NCI-H128 (cell line): ENCODE measurements around the gene ARHGAP18.

Experiments used
- DNase-seq: peaks from one replicate; lab custom pipeline; 2025; ENCODE audit not compliant: unreplicated experiment; lab: John Stamatoyannopoulos, UW

Gene ARHGAP18, protein sequence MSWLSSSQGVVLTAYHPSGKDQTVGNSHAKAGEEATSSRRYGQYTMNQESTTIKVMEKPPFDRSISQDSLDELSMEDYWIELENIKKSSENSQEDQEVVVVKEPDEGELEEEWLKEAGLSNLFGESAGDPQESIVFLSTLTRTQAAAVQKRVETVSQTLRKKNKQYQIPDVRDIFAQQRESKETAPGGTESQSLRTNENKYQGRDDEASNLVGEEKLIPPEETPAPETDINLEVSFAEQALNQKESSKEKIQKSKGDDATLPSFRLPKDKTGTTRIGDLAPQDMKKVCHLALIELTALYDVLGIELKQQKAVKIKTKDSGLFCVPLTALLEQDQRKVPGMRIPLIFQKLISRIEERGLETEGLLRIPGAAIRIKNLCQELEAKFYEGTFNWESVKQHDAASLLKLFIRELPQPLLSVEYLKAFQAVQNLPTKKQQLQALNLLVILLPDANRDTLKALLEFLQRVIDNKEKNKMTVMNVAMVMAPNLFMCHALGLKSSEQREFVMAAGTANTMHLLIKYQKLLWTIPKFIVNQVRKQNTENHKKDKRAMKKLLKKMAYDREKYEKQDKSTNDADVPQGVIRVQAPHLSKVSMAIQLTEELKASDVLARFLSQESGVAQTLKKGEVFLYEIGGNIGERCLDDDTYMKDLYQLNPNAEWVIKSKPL

DNA sequence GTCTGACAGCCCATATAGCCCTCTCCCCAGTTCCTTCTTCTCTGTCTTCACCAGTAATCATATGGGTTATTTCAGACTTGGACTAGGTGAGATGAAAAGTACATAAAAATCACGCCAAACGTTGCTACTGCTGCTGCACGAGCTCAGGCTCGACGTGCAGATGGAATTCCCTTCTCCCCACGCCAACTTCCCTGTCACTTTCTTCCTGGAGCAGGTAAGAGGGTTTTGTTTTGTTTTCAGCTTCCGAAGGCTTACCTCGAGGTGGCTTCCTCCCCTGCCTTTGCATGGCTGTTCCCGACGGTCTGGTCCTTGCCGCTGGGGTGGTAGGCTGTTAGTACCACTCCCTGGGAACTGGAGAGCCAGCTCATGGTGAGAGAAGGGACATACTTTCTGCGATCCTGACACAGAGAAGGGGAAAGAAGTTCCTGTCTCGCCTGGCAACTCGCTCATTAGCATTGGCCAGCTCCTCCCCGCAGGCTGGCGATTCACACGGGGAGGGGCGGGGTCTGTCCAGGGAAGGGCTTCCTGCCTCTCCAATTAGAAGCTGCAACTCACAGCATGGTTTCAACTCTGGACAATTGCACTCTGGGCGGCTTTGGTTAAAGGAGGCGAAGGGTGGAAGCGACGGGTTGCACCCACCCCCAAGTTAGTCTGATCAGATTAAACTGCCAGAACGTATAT is at the start of gene ARHGAP18:
Gene ARHGAP18, minus strand, starts transcription at position 409 of the 681 bp plus-strand sequence. Its CDS starts 41 bp downstream, at position 368.
- no peak for DNase-seq

DNA sequence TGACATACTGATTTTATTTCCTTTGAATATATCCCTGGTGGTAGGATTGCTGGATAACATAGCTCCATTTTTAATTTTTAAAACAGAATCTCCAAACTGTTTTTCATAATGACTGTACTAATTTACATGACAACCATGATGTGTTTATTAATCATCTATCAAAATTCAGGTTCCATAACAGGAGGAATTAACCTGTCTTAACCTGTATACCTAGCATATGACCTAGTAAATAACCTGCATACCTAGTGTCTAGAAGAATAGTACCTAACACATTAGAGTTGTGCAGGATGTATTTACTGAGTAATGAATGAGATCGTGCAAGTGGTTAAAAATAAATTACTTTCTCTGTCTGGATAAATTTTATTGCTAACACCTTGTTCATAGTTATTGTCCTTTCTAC is 45.8 kb upstream of the ARHGAP18 start:
- no peak for DNase-seq

DNA sequence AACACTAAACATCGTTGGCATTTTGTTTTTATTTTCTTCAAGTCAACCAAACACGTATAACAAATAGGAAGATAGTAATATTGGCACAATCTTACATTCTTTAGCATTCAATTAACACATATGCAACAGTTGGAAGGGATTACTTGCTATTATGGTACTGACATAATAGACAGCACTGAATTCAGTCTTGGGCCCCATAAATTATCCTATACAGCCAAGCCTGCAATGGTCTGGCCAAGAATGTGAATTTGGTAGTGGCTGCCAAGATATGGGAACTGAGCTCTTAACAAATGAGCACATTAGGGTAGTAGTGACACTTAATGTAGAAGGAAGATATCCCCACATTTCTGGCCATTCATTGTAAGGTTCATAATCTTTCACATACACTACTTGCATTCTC is 44.8 kb upstream of the ARHGAP18 start:
- no peak for DNase-seq

DNA sequence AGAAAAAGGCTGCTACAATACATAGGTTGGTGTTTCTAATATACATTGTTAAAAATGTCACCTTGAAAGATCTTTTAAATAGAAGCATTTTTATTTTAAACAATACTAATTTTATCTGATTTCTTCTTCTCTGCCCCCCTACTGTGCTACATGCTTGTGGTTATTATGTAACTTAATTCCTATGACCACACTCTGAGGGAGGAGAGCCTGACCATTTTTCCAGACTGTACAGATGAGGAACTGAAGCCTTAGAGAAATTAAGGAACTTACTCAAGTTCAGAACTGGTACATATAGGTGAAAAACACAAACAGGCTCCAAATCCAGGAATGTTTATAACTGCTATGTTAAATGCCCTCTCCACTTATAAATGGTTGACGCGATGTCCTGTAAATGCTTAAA is 43.4 kb upstream of the ARHGAP18 start:
- DNase-seq, result no peak

DNA sequence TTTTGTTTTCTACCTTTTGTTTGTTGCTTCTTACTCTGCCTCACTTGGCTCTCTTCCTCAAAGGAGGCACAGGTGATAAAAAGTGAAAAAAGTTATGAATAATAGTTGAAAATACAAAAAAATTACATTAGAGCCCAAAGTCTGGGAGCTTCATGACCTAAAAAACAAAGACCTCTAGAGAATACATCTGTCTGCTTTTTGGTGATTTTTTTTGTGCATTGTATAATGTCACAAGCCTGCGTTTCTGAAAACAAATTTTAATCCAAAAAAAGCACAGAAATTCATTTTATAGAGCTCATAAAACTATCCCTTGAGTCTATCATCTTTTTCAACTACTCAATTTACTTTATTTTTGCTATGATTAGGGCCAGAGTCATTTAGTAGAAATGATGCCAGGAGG is 41.4 kb upstream of the ARHGAP18 start:
- DNase-seq, result no peak

DNA sequence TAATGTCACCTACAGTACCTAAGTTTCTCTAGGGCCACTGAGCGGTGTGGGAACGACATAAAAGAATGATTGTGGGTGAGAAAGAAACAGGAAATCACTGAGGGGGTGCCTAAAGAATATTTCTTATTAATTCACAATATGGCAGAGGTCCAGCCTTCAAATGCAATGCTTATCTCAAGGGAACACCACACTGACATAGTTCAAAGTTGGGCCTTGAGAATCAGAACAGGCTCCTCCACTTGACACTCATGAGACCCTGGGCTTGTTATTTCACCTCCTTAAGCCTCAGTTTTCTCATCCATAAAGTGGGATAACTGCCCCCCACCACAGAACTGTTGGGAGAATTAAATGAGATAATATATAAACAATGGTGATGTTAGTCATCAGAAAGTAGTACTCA is 40.4 kb upstream of the ARHGAP18 start:
- DNase-seq, result no peak

DNA sequence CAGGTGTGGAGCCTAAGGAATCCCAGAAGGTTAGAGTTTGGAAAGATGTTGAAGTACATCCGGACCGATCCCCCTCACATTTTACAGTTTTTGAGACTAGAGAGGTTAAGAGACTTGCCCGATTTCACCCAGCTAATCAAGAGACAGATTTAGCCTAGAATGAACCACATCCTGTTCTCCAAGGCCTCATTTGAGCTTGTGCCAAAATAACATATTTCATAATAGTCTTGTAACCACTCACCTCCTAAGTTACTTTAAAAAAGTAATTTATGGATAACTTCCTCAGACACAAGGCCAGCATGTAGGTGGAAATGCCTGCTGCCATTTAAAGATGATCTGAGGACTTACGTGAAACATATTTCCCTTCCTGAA is 39.8 kb upstream of the ARHGAP18 start:
- DNase-seq, result no peak

DNA sequence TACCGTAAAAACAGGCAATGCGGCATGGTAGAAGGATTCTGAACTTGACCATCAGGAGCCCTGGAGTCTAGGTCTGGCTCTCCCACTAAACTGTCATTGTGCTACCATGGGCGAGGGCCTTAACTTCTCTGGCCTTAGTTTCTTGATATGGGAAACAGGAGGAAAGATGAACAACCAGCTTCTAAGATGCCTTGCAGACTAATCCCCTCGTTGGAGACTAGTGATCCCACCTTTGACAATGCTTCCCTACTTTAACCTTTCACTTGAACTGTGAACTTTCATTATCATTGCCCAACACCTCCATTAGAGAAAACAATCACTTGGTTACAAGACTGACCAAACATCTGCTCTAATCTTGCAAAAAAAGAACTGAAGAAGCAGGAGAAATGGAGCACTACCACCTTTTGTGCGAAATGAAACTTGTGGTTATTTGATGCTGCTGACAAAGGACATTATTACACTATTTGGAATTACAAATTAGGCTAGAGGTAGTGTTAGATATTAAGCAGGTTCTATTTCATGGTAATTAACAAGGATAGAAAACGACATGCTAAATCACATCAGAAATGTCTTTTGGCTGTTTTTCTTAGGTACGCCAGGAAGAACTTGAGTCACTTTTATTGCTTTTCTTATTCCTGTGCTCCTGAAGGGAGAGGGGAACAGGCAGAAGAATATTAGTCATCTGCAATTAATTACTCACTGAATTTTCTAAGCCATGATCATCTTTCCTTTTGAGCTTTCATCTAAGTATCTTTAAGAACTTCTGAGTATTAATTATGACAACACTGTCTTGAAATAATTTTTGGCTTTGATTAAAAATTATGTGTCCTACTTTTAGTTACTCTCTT is 39.1 kb upstream of the ARHGAP18 start:
- DNase-seq, result no peak

DNA sequence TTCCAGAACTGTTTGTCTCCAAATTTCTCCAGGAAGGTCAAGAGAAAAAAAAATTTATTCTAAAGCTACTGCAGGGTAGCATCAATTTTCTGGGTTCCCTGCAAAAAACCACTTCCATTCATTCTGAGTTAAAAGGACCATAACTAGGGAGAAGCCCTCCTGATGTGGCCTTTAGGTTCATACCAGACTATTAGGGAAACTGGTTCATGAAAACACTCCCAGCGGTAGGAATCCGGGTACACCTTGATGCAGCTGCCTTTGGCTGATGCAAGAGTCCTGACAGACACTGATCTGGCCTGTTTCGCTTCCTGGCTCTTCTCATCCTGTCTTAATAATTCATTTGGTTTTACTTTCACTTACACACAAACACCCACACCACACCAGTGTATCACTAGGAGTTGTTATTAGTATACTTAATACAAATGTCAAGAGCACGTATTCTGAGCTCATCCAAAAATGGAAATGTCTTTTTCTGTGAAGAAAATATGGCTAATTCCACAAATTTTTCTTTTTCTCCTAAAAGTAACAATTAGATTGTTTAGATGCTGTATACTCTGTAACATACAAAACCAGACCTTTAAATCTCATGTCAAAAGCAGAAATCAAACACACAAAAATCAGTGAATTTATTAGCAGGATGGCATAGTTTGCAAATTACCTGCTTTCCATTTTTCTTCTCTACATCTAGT is 38.4 kb upstream of the ARHGAP18 start:
- no peak for DNase-seq

DNA sequence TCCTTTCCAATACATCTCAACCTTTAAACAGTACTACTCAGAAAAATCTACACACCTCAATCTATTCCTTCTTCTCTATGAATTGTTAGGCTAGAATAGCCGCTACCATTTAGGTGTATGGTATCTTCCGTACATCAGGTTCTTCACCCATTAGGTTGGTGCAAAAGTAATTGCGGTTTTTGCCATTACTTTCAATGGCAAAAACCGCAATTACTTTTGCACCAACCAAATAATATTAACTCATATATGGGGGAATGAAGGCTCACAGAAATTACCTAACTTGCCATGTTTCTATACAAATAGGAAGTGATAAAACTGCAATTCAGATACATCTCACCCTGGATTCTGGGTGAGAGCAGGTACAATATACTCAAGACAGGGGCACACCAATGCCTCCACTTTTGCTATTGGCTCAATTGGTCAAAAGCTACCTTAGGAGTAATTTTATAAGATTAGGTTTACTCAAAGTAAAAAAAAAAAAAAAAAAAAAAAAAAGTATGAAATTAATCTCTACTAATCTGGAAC is 37.7 kb upstream of the ARHGAP18 start:
- no peak for DNase-seq

DNA sequence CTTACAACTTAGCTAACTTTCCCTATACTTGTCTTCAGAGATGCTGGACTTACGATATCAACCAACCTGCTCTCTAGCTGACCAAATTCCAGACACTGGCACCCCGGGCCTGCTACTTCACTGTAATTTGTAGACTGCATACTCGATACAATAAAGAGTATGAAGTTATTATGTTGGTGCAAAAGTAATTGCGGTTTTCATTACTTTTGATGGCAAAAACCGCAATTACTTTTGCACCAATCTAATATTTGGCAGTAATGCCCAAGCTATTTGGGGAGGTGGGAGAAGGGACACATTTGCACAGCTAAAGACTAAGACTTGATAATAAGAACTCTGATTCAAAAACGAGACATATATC is 34.9 kb upstream of the ARHGAP18 start:
- DNase-seq, result no peak

DNA sequence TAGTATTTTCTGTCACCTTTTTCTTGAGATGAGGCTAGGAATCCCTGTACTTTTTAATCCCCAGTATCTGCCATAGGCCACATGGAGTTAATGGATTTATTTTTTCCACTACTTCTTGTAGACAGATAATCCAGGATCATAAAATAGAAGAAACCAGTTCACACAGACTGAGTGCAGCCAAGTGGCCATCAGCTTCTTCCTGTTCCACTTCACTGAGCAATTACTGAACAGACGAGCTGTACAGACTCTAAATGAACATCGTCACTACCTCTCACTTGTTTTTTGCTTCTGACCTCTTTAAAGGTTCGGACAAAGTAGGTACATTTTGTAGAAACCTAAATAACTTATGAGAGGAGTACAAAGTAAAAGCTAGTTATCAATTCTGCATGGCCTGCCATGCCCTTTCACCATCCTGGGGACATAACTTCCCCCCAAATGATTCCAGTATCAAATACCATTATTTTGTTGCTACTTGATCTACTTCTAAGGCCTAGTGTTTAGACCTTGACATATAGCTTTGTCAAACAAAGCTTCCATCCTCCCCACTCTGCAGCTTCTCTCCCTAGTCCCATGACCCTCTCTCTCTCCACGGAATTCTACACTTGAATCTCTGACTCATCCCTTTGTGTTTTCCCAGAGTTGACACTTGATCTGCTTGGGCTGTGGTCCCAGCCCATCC is 34.4 kb upstream of the ARHGAP18 start:
- DNase-seq, result no peak

DNA sequence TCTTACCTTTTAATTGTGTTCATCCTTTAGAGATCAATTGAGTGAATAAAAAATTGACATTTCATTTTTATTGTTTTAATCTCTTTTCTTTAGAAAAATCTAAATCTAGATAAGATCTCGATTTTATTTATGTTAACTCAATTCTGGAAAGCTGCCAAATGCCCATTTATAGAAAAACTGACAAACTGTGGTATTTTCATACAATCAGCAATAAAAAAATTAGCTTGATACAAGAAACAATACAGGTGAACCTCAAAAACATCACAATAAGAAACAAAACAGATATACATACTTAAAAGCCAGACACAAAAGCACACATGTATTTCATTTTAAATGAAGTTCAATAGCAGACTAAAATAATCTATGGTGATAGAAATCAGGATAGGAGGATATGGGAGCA is 30.0 kb upstream of the ARHGAP18 start:
- DNase-seq, result no peak

DNA sequence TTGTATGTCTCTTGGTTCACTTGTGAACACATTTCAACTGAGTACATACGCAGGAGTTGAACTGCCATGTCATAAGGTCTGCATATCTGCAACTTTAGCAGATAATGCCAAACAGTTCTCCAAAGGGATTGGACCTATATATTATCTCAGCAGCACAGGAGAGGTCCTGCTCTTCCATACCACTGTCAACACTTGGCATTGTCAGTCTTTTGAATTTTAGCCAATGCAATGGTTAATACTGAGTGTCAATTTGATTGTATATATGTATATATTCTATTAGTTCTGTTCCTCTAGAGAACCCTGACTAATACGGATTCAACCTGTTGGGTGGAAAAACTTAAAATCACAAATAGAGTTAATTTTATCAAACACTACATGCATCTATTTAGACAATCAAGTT is 26.1 kb upstream of the ARHGAP18 start:
- no peak for DNase-seq

DNA sequence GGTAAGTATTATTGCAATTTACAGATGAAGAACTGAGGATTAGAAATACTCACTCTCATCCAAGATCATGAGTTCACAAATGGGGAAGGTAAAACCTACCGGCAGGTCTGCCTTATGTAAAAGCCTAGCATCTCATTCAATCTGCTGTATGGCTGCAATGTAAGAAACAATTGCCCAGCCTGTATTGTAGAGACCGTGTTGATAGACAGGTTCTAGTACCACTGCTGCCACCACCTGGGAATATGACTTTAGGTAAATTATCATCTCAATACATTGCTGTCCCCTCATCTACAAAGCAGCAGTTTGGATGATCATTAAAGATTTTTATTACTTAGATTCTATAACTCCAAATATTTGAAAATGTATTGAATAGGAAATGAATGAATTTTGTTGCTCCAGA is 23.3 kb upstream of the ARHGAP18 start:
- DNase-seq, result no peak

DNA sequence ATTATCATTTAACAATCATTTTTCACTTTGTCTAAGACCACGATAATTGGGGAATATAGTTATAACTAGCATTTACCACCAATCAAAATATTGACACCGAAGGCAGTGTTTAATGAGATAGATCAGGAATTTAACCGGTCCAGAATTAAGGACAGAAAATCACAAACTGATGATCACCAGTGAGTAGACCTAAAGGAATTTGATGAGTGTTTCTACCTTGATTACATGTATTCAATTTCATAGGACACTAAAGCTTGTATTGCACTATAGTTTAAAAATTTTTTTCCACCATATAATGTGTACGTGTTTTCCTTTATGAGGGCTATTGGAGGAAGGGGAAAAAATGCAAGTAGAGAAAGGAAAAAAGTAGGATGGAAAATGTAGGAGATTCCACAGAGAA is 22.6 kb upstream of the ARHGAP18 start:
- no peak for DNase-seq

DNA sequence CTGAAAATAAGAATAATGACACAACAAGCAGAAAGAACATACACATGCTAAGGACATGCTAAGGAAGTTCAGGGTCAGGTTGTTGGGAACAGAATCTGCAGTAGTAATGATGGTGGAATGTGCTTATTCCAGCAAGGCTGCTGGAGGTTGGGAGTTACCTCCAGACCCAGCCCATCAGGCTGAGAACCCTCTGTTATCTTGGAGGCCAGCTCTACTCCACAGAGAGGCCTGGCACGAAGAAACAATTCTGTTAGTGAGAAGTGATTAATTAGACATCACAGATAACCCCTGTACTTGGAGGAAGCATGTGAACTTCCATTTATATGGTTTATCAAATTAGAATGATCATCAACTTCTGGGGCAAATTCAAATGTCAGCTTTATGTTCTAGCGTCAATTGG is 22.1 kb upstream of the ARHGAP18 start:
- no peak for DNase-seq

DNA sequence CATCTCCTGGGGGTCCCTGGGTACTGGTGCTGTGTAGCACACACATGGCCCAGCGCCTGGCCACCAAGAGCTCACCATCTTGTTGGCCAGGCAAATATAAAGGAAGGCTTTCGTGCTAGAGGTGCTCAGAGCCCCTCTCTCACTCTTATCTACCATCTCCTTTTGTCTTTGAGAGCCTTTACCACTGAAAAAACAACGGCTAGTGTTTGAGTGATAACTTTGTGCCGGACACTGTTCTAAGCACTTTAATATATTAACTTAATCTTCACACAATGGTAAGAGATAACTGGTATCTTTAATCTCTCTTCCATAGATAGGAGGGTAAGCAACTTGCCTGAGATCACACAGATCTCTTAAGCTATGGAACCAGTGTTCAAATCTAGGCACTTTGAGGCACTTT is 21.5 kb upstream of the ARHGAP18 start:
- DNase-seq, result no peak

DNA sequence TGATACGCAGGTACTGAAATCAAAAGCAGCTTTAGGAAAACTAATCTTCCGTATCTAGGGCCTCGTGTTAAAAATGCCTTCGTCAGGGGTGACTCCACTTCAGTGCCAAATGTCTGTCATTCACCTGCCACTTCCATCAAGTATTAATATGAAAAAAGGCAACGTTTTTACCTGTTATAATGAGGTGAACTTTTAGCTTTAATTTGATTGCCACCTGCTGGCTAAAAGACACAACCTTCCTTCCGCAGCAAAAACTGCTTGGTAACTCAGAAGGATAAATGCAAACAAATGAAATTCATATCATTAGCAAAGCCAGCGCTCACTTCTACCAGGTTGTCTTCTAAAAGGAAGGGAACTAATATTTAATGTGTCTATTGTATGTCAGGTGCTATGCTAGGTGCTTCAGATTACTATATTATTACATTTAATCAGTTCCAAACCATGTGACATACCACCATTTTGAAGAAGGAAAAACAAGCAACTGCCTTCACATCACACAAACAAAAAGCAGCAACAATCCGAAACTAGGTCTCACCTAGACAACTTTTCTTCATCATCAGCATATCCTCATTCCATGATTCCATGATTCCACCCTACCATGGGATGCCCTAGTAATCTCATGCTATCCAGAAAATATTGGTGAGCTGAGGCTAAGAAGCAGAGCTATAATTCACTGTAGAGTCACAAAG is 20.6 kb upstream of the ARHGAP18 start:
- DNase-seq, result no peak
